HEK293 (cell line): Measurements from ENCODE around the gene ZNF514.

Experiments used
- CTCF ChIA-PET: fragments of 350-600 bp; formaldehyde crosslinking; extraction: SDS; loops from one replicate; lab custom pipeline; 2021; ENCODE audit warnings: antibody characterized with exemption; lab: Yijun Ruan, JAX
- POLR2A ChIA-PET: fragments of 300-600 bp; formaldehyde crosslinking; extraction: SDS; loops from one replicate; lab custom pipeline; 2020; ENCODE audit warnings: antibody characterized with exemption, inconsistent platforms; lab: Yijun Ruan, JAX
- H3K27ac ChIP-seq: fragments of 200-500 bp; sonication (Bioruptor generic); 2 replicates; pipeline ENCODE4 v1.5.1; 2014; ENCODE audit warnings: low read depth, low read length, control low read depth, inconsistent platforms; ENCODE audit errors: extremely low read depth
- H3K36me3 ChIP-seq, 2 experiments: fragments of 200-500 bp in 1 of 2; sonication (Bioruptor generic) in 1 of 2; 1 replicate in 1 of 2; 2 replicates in 1 of 2; pipeline ENCODE4 v1.5.1; 2014 to 2017; ENCODE audit warnings: inconsistent platforms in 2 of 2, low read length in 2 of 2; ENCODE audit not compliant: control insufficient read depth in 2 of 2, insufficient read depth in 1 of 2
- H3K4me1 ChIP-seq: fragments of 200-500 bp; sonication (Bioruptor generic); 2 replicates; pipeline ENCODE4 v1.5.1; 2014; ENCODE audit warnings: mild to moderate bottlenecking, low read length, inconsistent platforms; ENCODE audit not compliant: control insufficient read depth, insufficient read depth
- H3K4me3 ChIP-seq: 2 replicates; pipeline ENCODE4 v1.5.1; 2011; ENCODE audit warnings: low read depth, mild to moderate bottlenecking, control low read depth, low read length, moderate library complexity
- H3K9me3 ChIP-seq: fragments of 200-500 bp; sonication (Bioruptor generic); 2 replicates; pipeline ENCODE4 v1.5.1; 2014; ENCODE audit warnings: low read depth, low read length, inconsistent platforms; ENCODE audit not compliant: control insufficient read depth, insufficient read depth
- SALL2 ChIP-seq: fragments of 450-650 bp; formaldehyde crosslinking; IDR thresholded peaks from 2 replicates; pipeline ENCODE4 v1.5.0; 2017; ENCODE audit warnings: missing biosample characterization, mild to moderate bottlenecking, missing genetic modification characterization, borderline replicate concordance
- SCRT1 ChIP-seq: fragments of 450-650 bp; formaldehyde crosslinking; IDR thresholded peaks from 2 replicates; pipeline ENCODE4 v1.5.1; 2016; ENCODE audit warnings: missing biosample characterization, missing genetic modification characterization, borderline replicate concordance
- ZBTB11 ChIP-seq: fragments of 450-650 bp; formaldehyde crosslinking; conservative IDR thresholded peaks from 2 replicates; pipeline ENCODE4 v1.5.1; 2016; ENCODE audit warnings: low read depth, missing biosample characterization, missing genetic modification characterization
- ZBTB6 ChIP-seq: fragments of 450-650 bp; formaldehyde crosslinking; IDR thresholded peaks from 2 replicates; pipeline ENCODE4 v1.5.1; 2017; ENCODE audit warnings: missing biosample characterization, missing genetic modification characterization
- ZNF174 ChIP-seq: fragments of 450-650 bp; formaldehyde crosslinking; IDR thresholded peaks from 2 replicates; pipeline ENCODE4 v1.5.0; 2017; ENCODE audit warnings: missing biosample characterization, mild to moderate bottlenecking, missing genetic modification characterization
- ZNF214 ChIP-seq: fragments of 450-650 bp; formaldehyde crosslinking; IDR thresholded peaks from 2 replicates; pipeline ENCODE4 v1.5.1; 2017; ENCODE audit warnings: missing biosample characterization, mild to moderate bottlenecking, missing genetic modification characterization, borderline replicate concordance
- ZNF24 ChIP-seq: fragments of 450-650 bp; formaldehyde crosslinking; IDR thresholded peaks from 2 replicates; pipeline ENCODE4 v1.5.1; 2016; ENCODE audit warnings: missing biosample characterization, missing genetic modification characterization
- ZNF302 ChIP-seq: fragments of 450-650 bp; formaldehyde crosslinking; IDR thresholded peaks from 2 replicates; pipeline ENCODE4 v1.5.1; 2016; ENCODE audit warnings: missing biosample characterization, missing genetic modification characterization, low read depth
- ZNF362 ChIP-seq: fragments of 450-650 bp; formaldehyde crosslinking; IDR thresholded peaks from 2 replicates; pipeline ENCODE4 v1.5.1; 2016; ENCODE audit warnings: missing biosample characterization, missing genetic modification characterization
- ZNF449 ChIP-seq: fragments of 450-650 bp; formaldehyde crosslinking; IDR thresholded peaks from 2 replicates; pipeline ENCODE4 v1.5.1; 2017; ENCODE audit warnings: missing biosample characterization, mild to moderate bottlenecking, missing genetic modification characterization, moderate library complexity
- ZNF513 ChIP-seq: fragments of 450-650 bp; IDR thresholded peaks from 2 replicates; pipeline ENCODE4 v1.5.1; 2018; ENCODE audit warnings: missing biosample characterization, missing genetic modification characterization
- ZNF529 ChIP-seq: fragments of 450-650 bp; formaldehyde crosslinking; IDR thresholded peaks from 2 replicates; pipeline ENCODE4 v1.5.1; 2017; ENCODE audit warnings: missing genetic modification characterization, missing biosample characterization; ENCODE audit not compliant: insufficient replicate concordance
- ZNF596 ChIP-seq: fragments of 450-650 bp; IDR thresholded peaks from 2 replicates; pipeline ENCODE4 v1.5.0; 2018; ENCODE audit warnings: missing biosample characterization, mild to moderate bottlenecking, missing genetic modification characterization, moderate library complexity
- ZNF776 ChIP-seq: fragments of 450-650 bp; formaldehyde crosslinking; IDR thresholded peaks from 2 replicates; pipeline ENCODE4 v1.5.0; 2017; ENCODE audit warnings: missing biosample characterization, missing genetic modification characterization, borderline replicate concordance
- ZNF785 ChIP-seq: fragments of 450-650 bp; formaldehyde crosslinking; IDR thresholded peaks from 2 replicates; pipeline ENCODE4 v1.5.1; 2016; ENCODE audit warnings: missing biosample characterization, missing genetic modification characterization
- ZNF792 ChIP-seq: fragments of 450-650 bp; formaldehyde crosslinking; IDR thresholded peaks from 2 replicates; pipeline ENCODE4 v1.5.1; 2016; ENCODE audit warnings: missing biosample characterization, missing genetic modification characterization
- ZSCAN18 ChIP-seq: fragments of 450-650 bp; formaldehyde crosslinking; IDR thresholded peaks from 2 replicates; pipeline ENCODE4 v1.5.1; 2016; ENCODE audit warnings: missing biosample characterization, missing genetic modification characterization

Gene ZNF514

GRCh38 chr2:95179451-95179850, 19.8 kb upstream of the ZNF514 start:
- CTCF ChIA-PET = no interaction called here
- TF ChIP-seq ZNF362 (no peak), ZSCAN18 (no peak), SCRT1 (tag by site-specific recombination) (no peak), ZNF792 (tag by site-specific recombination) (no peak), SALL2 (no peak), ZNF174 (no peak), ZNF302 (tag by site-specific recombination) (no peak), ZNF214 (tag by site-specific recombination) (no peak), ZNF596 (tag by site-specific recombination) (no peak), ZNF449 (tag by site-specific recombination) (no peak), ZNF513 (tag by site-specific recombination) (no peak), ZNF776 (tag by site-specific recombination) (no peak), ZNF785 (tag by site-specific recombination) (no peak), ZBTB6 (no peak), ZNF24 (tag by site-specific recombination) (no peak), ZBTB11 (tag by site-specific recombination) (no peak), ZNF529 (tag by site-specific recombination) (no peak)
- TF ChIP-seq, all 188 proteins: peak for 0

More at GRCh38 chr2:95179451-95179850, 19.8 kb upstream of the ZNF514 start:
- POLR2A ChIA-PET = no interaction called here
- H3K27ac ChIP-seq = no peak overlapping the region
- no peaks in the 10 kb centered on the region for H3K4me1 ChIP-seq
- no peak overlapping the region for H3K4me3 ChIP-seq
- no peaks in the 10 kb centered on the region for H3K9me3 ChIP-seq
- peaks cover 11 to 54% of the 10 kb centered on the region in 2 experiments for H3K36me3 ChIP-seq
